Activated CD4-positive, alpha-beta memory T cell treated with anti-CD3 and anti-CD28 coated beads for 36 hours (primary cell): Measurements from ENCODE around the gene CRISP1. TPM values are rescaled to one million over a fixed set of nuclear protein-coding genes. Genes with fewer than 3 reads are reported as not detected.

ENCODE experiments used
- CTCF ChIA-PET: fragments of 350-600 bp; sonication (Branson Sonifier 250); formaldehyde crosslinking; loops from one replicate; lab custom pipeline; 2021; ENCODE audit warnings: antibody characterized with exemption, inconsistent platforms; lab: Charles Lee
- POLR2A ChIA-PET: fragments of 350-600 bp; sonication (Branson Sonifier 250); formaldehyde crosslinking; loops from one replicate; lab custom pipeline; 2021; ENCODE audit warnings: antibody characterized with exemption; lab: Charles Lee
- DNase-seq: peaks from one replicate; pipeline ENCODE4 v3.0.0-alpha.2; 2020
- H3K27ac Mint-ChIP-seq: one replicate; pipeline ENCODE4 v1.8.0; 2021; ENCODE audit warnings: mixed read lengths
- H3K27me3 Mint-ChIP-seq: one replicate; pipeline ENCODE4 v1.8.0; 2021; ENCODE audit warnings: mixed read lengths
- H3K36me3 Mint-ChIP-seq: one replicate; pipeline ENCODE4 v1.8.0; 2021; ENCODE audit warnings: mixed read lengths
- H3K4me1 Mint-ChIP-seq: one replicate; pipeline ENCODE4 v1.8.0; 2021; ENCODE audit warnings: low read depth, mixed read lengths
- H3K4me3 Mint-ChIP-seq: one replicate; pipeline ENCODE4 v1.8.0; 2021; ENCODE audit warnings: mild to moderate bottlenecking, mixed read lengths
- H3K9me3 Mint-ChIP-seq: one replicate; pipeline ENCODE4 v1.8.0; 2021; ENCODE audit warnings: mixed read lengths
- intact Hi-C: fragments of 100-400 bp; cut with micrococcal nuclease; formaldehyde crosslinking; loops from one replicate; pipeline ENCODE4 v1.15.1; 2023
- total RNA-seq, 2 experiments: library from RNA; stranded (reverse); gene quantifications; one replicate each; pipeline ENCODE4 v1.2.3, GENCODE V29; 2021

CRISP1 gene
- total RNA-seq, 2 experiments from 2014 or later: not detected

DNA sequence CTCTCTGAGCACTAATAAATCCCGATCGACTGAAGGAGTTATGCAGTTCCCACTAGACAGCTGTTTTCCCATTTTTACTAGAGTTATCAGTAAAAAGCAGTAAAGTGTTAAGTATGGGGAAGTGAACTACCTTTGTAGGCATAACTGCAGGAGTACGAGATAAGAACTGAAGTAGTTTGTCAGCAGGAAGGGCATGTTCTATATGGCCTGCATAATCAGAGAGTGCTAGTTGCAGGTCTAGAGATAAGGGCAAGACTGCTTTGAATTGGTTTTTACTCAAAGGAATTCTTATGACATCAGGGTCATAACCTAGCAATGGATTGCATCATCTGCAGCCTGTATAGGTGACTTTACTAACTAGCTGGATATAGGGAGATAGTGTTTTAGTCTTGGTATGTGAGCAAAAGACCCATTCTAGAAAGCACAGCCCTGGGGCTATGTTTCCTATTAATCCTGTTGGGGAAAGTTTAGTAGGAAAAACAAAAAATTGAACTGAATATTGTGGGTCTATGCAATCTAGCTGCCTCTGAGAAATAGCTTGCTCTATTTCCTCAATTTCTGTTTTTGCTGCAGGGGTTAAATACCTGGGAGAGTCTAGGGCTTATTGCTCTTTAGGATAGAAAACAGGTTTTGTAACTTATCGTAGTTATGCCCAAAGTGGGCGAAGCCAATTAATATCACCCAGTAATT is 22.6 kb upstream of the CRISP1 start:
- POLR2A ChIA-PET: no interaction called here
- no peaks in the 10 kb centered on the region for H3K36me3 Mint-ChIP-seq
- H3K27me3 Mint-ChIP-seq: no peaks in the 10 kb centered on the region
- CTCF ChIA-PET: interaction anchor here (0.6 kb wide), 1 partner anchor 364 kb away, joined by 3 read pairs; no protein-coding TSS in a partner anchor
- H3K4me1 Mint-ChIP-seq: no peaks in the 10 kb centered on the region
- no peak overlapping the region for H3K4me3 Mint-ChIP-seq
- no peak for DNase-seq
- H3K9me3 Mint-ChIP-seq: peaks cover 5% of the 10 kb centered on the region
- intact Hi-C loops: no loop called here
- no peak overlapping the region for H3K27ac Mint-ChIP-seq

DNA sequence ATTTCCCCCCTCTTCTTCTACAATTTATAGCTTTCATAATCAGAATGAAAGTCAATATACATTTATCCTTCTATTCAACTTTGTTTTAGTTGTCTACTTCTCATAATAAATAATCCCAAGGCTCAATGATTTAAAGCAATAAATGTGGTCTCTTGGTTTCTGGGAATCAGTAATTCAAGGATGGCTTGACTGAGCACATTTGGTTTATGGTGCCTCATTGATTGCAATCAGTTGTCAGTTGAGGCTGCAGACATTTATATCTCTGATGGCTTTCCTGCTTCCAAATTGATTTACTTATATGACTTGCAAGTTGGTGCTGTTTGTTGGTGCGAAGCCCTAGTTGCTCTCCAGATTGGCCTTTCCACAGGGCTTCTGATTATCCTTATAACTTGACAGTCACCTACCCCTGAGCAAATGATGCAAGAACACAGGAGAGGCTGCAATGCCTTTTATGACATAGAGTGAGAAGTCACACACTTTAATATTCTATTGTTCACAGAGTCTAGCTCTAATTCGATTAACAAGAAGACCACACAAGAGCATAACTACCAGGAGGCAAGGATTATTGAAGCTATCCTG is 2.7 kb upstream of the CRISP1 start:
- H3K4me3 Mint-ChIP-seq: no peak overlapping the region
- H3K27ac Mint-ChIP-seq: no peak overlapping the region
- no peaks in the 10 kb centered on the region for H3K27me3 Mint-ChIP-seq
- H3K36me3 Mint-ChIP-seq: no peaks in the 10 kb centered on the region
- POLR2A ChIA-PET: no interaction called here
- peaks cover 3% of the 10 kb centered on the region for H3K9me3 Mint-ChIP-seq
- no peaks in the 10 kb centered on the region for H3K4me1 Mint-ChIP-seq
- DNase-seq: no peak
- CTCF ChIA-PET: no interaction called here
- intact Hi-C loops: no loop called here

DNA sequence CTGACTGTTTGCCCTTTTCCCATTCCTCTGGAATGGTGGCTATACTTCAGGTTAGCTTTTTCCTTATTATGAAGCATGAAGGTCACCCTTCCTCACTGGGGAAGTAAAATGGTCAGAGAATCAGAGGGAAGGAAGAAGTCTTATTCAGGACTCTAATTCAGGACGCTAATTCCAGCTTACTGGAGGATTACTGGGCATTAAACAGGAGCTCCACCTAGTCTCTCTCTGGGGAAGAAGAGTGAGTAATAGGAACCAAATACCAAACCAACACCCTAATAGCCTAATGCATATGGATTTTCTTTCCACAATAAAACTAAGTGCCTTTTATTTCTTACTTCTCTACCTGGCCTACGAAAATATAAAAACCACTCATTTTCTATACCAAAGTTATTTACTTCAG is 10.1 kb downstream of the CRISP1 start:
- Mint-ChIP-seq H3K27me3 (no peaks in the 10 kb centered on the region), H3K36me3 (no peaks in the 10 kb centered on the region)

DNA sequence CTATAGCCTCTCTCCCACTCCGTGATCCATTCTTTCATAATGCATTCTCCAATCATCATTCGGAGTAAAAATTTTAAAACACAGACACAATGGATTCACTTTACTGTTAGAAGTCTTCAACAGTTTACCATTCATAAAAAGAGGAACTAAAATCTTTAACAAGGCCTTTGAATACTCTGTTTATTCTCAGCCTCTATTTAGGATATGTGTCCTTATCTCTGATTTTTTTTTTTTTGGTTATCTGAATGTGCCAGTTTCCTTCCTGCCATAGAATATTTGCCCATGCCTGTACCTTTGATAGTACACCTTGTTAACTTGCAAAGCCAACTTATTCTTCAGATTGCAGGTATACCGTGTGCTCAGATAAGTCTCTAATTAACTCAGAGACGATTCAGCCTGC is 11.1 kb downstream of the CRISP1 start:
- no peak overlapping the region for H3K4me3 Mint-ChIP-seq
- DNase-seq: no peak
- intact Hi-C loops: no loop called here
- H3K9me3 Mint-ChIP-seq: peaks cover 2% of the 10 kb centered on the region
- H3K36me3 Mint-ChIP-seq: no peaks in the 10 kb centered on the region
- ChIA-PET CTCF (no interaction called here), POLR2A (no interaction called here)
- no peaks in the 10 kb centered on the region for H3K4me1 Mint-ChIP-seq
- H3K27me3 Mint-ChIP-seq: no peaks in the 10 kb centered on the region
- no peak overlapping the region for H3K27ac Mint-ChIP-seq

More for the DNA sequence above, 10.1 kb downstream of the CRISP1 start:
- Mint-ChIP-seq H3K9me3 (peaks cover 2% of the 10 kb centered on the region), H3K4me1 (no peaks in the 10 kb centered on the region), H3K27ac (no peak overlapping the region), H3K4me3 (no peak overlapping the region)
- POLR2A ChIA-PET: no interaction called here
- no peak for DNase-seq
- intact Hi-C loops: no loop called here
- CTCF ChIA-PET: interaction anchor here (1.4 kb wide), 1 partner anchor 9 kb away, joined by 4 read pairs; no protein-coding TSS in a partner anchor

DNA sequence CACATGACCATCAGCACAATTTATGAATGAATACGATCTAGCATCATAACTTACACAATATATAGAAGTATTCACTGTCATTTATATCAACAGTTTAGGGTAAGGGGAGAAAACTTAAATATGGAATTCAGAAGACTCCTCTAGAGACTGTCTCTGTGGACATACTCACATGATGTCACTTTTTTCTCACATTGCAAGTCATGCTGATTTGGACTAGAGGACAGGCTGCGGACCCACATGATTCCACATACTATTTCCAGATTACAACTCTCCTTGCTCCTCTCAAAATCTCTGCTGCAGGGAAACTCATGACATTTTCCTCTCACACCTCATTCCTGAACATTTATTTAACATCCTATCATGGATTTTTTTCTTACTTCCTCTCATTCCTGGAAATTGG is 13.4 kb downstream of the CRISP1 start:
- Mint-ChIP-seq H3K4me1 (no peaks in the 10 kb centered on the region), H3K9me3 (no peaks in the 10 kb centered on the region), H3K27me3 (no peaks in the 10 kb centered on the region), H3K36me3 (no peaks in the 10 kb centered on the region), H3K27ac (no peak overlapping the region), H3K4me3 (no peak overlapping the region)
- intact Hi-C loops: no loop called here
- ChIA-PET POLR2A (no interaction called here), CTCF (no interaction called here)
- no peak for DNase-seq

DNA sequence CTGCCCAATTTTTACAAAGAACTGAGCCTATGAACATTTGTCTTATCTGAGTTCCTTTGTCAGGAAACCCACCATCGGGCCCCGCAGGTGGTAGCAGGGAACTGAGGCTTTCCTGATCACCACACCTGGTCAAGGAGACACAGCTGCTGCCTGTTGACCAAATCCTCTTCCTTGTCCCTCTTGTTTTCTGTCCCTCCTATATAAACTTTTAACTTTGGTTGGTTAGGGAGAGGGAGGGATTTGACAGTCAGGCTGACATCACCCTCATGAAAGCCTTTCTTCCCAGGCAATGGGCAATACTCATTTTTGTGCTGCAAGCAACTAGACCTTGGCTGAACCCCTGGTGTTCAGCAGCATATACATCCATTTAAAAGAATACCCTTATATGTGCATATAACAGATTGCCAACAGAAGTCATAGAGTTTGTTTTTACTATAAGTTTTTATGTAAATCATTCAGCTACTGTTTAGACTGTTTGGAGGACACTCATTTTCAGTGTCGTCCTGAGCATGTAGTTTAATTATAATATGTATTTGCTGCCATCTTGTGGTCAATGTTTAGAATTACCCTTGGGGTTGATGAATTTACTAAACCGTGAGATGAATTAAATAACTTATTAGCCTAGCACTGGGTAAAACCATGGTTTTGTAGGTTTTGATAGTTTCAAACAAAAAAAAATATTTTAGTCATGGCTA is 17.0 kb downstream of the CRISP1 start:
- Mint-ChIP-seq H3K27me3 (no peaks in the 10 kb centered on the region), H3K36me3 (no peaks in the 10 kb centered on the region), H3K27ac (no peak overlapping the region), H3K9me3 (no peaks in the 10 kb centered on the region), H3K4me3 (no peak overlapping the region), H3K4me1 (no peaks in the 10 kb centered on the region)
- ChIA-PET CTCF (interaction anchor here (1.1 to 4.2 kb wide), 6 partner anchors 9 to 440 kb away, joined by 3 to 34 read pairs (median 4); no protein-coding TSS in a partner anchor), POLR2A (no interaction called here)
- DNase-seq: no peak
- intact Hi-C loops: loop anchor here (1.0 kb wide), 3 partner anchors 226 to 317 kb away; no protein-coding TSS in a partner anchor

DNA sequence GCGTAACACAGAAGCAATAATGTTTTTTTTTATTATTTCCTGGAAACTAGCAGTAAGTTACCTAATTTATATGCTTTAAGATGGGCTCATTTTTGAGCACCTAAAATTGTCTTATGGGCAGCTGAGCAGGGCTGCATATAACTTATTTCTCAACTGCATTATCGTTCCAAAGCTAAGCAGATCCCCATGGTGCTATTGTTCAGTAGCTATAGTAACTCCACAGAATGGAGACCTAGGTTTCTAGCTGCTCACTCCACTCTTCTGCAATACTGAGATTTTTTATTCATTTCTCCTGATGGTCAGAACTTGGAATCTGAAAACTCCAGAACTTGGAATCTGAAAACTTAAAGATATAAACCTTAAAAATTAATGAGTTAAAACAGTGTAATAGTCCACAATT is 18.7 kb downstream of the CRISP1 start:
- intact Hi-C loops: no loop called here
- ChIA-PET POLR2A (no interaction called here), CTCF (interaction anchor here (0.6 to 1.7 kb wide), 3 partner anchors 9 to 316 kb away, joined by 3 to 4 read pairs (median 3); no protein-coding TSS in a partner anchor)
- Mint-ChIP-seq H3K4me3 (no peak overlapping the region), H3K27me3 (no peaks in the 10 kb centered on the region), H3K27ac (no peak overlapping the region), H3K36me3 (no peaks in the 10 kb centered on the region), H3K4me1 (no peaks in the 10 kb centered on the region), H3K9me3 (no peaks in the 10 kb centered on the region)
- DNase-seq: no peak

DNA sequence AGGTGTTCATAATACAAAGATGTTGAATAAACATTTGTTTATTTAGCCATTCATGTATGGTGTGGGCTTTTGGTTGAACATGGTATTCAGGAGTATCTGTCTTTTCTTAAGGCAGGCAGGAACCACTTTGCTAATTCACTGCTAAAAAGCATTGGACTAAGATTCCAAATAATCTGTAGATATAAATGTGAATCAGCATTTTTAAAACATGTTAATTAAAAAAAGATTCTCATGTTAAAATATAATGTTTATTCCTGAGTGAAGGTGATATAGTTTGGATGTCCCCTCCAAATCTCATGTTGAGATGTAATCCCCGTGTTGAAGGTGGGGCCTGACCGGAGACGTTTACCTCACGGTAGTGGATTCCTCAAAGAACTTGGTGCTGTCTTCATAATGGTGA is 19.3 kb downstream of the CRISP1 start:
- POLR2A ChIA-PET: no interaction called here
- Mint-ChIP-seq H3K27me3 (no peaks in the 10 kb centered on the region), H3K27ac (no peak overlapping the region), H3K4me1 (no peaks in the 10 kb centered on the region), H3K4me3 (no peak overlapping the region), H3K9me3 (no peaks in the 10 kb centered on the region), H3K36me3 (no peaks in the 10 kb centered on the region)
- no peak for DNase-seq
- CTCF ChIA-PET: interaction anchor here (0.6 to 1.7 kb wide), 4 partner anchors 10 to 315 kb away, joined by 3 to 4 read pairs (median 3); no protein-coding TSS in a partner anchor
- intact Hi-C loops: no loop called here

DNA sequence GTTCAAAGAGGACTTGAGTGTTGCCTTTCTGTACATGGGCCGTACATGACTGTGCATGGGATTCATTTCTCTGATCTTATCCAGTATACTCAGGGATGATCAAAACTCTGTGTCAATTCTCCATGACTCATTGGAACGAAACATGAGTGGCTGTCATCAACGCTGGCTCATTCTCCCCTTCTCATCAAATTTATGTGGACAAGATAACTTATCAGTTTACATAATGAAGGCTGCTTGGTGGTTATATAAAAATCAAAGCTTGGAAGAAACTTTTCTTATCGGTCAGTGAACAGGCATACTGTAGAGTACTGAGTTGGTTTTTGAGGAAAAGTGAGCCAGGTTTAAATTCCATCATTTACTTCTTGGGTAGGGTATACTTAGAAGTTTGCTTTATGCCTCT is 24.9 kb downstream of the CRISP1 start:
- ChIA-PET POLR2A (no interaction called here), CTCF (no interaction called here)
- no peaks in the 10 kb centered on the region for H3K27me3 Mint-ChIP-seq
- H3K4me1 Mint-ChIP-seq: no peaks in the 10 kb centered on the region
- no peaks in the 10 kb centered on the region for H3K9me3 Mint-ChIP-seq
- H3K36me3 Mint-ChIP-seq: no peaks in the 10 kb centered on the region
- no peak overlapping the region for H3K27ac Mint-ChIP-seq
- DNase-seq: no peak
- no peak overlapping the region for H3K4me3 Mint-ChIP-seq
- intact Hi-C loops: no loop called here

DNA sequence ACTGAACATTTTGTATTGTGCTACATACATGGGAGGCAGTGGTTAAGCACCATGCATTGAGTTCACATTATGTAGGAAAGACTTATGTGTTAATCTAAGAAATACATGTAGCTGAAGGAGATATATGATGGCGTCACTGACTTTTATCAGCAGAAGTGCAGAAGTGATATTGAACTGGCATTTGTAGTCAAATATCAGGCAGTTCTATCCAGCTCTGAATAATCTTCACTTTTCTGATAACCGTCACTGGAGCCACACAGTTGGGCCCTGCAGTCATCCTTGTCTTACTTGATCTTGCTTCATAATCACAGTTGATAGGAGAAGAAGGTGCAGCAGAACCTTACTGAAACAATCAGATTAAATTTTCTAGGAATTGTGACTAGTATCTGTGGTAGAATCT is 26.4 kb downstream of the CRISP1 start:
- POLR2A ChIA-PET: no interaction called here
- CTCF ChIA-PET: interaction anchor here (1.3 kb wide), 1 partner anchor 9 kb away, joined by 4 read pairs; no protein-coding TSS in a partner anchor
- H3K27me3 Mint-ChIP-seq: no peaks in the 10 kb centered on the region
- H3K4me1 Mint-ChIP-seq: no peaks in the 10 kb centered on the region
- H3K9me3 Mint-ChIP-seq: no peaks in the 10 kb centered on the region
- no peak for DNase-seq
- H3K36me3 Mint-ChIP-seq: no peaks in the 10 kb centered on the region
- H3K4me3 Mint-ChIP-seq: no peak overlapping the region
- no peak overlapping the region for H3K27ac Mint-ChIP-seq
- intact Hi-C loops: no loop called here

DNA sequence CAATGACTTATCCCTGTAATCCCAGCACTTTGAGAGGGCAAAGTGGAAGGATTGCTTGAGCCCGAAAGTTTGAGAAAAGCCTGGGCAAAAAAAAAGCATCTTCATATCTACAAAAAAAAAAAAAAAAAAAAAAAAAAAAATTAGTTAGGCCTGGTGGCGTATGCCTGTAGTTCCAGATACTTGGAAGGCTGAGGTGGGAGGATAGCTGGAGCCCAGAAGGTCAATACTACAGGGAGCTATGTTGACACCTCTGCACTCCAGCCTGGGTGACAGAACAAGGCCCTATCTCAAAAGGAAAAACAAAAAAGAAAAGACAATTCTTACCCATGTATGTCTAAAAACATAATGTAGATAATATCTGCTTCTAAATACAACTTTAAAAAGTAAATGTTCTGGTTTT is 27.2 kb downstream of the CRISP1 start:
- H3K4me3 Mint-ChIP-seq: no peak overlapping the region
- ChIA-PET POLR2A (no interaction called here), CTCF (interaction anchor here (1.3 kb wide), 1 partner anchor 10 kb away, joined by 4 read pairs; no protein-coding TSS in a partner anchor)
- intact Hi-C loops: no loop called here
- DNase-seq: no peak
- H3K36me3 Mint-ChIP-seq: no peaks in the 10 kb centered on the region
- H3K27ac Mint-ChIP-seq: no peak overlapping the region
- H3K27me3 Mint-ChIP-seq: no peaks in the 10 kb centered on the region
- H3K9me3 Mint-ChIP-seq: no peaks in the 10 kb centered on the region
- no peaks in the 10 kb centered on the region for H3K4me1 Mint-ChIP-seq

DNA sequence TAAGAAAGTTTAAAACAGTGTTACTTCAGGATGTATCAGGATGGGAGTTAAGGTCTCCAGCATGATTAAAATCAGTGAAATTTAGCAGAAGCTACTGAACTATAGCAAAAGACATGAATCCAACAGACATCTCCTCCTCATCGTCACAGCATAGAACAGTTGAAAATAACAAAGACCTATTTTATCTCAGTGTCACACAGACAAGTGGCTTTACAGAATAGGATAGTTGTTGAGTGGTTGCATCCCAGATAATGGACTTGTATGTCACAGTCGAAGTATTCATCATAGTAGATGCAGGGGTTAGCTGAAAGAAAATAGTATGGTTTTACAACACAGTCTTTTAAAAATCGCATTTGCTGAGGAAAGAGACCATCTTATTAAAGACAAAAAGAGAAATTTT is 31.2 kb downstream of the CRISP1 start:
- no peaks in the 10 kb centered on the region for H3K27me3 Mint-ChIP-seq
- H3K9me3 Mint-ChIP-seq: no peaks in the 10 kb centered on the region
- intact Hi-C loops: no loop called here
- no peak overlapping the region for H3K4me3 Mint-ChIP-seq
- no peaks in the 10 kb centered on the region for H3K36me3 Mint-ChIP-seq
- no peaks in the 10 kb centered on the region for H3K4me1 Mint-ChIP-seq
- POLR2A ChIA-PET: no interaction called here
- CTCF ChIA-PET: no interaction called here
- no peak overlapping the region for H3K27ac Mint-ChIP-seq
- DNase-seq: no peak
